Measurements from ENCODE around the gene RPL37.

The RPL37 gene

DNA sequence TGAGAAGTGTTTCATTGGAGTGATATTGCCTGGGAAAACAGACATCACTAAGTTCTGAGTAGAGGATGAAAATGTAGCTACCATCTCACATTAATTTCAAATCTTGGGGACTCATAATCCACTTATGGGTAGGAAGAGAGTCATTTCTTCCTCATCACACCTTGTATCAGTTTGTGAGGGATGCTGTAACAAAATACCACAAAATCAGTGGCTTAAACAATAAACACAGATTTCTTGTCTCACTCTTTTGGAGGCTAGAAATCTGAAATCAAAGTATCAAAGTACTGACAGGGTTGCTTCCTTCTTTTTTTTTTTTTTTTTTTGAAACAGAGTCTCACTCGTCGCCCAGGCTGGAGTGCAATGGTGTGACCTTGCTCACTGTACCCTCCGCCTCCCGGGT is 9.5 kb upstream of the RPL37 start:
- H2BK12ac ChIP-seq (ENCODE audit: low read length) = no peak overlapping the region
- no peak overlapping the region for H3K4me2 ChIP-seq (ENCODE audit: insufficient read depth, low read length, poor library complexity, severe bottlenecking)
- no peaks in the 10 kb centered on the region for H3K9me3 ChIP-seq (replicated peaks in 1 of 2; ENCODE audit: control insufficient read depth in 2 of 2, insufficient read depth in 1 of 2, low read depth in 1 of 2, low read length in 2 of 2)
- H3K27me3 ChIP-seq (ENCODE audit: control insufficient read depth in 3 of 3, insufficient read depth in 3 of 3, low read depth in 1 of 3, low read length in 3 of 3) = peaks cover 0 to 20% (median 0%) of the 10 kb centered on the region in 3 experiments
- no peak for DNase-seq (ENCODE audit: low spot score)
- H4K8ac ChIP-seq (ENCODE audit: low read depth, low read length) = no peak overlapping the region
- no peak overlapping the region for H4K91ac ChIP-seq (ENCODE audit: low read depth, low read length, poor library complexity)
- no peak overlapping the region for H2AFZ ChIP-seq (ENCODE audit: low read length)
- no peaks in the 10 kb centered on the region for H3K4me1 ChIP-seq (ENCODE audit: control insufficient read depth in 2 of 2, insufficient read depth in 1 of 2, low read depth in 1 of 2, low read length in 2 of 2)
- no peak overlapping the region for H2BK5ac ChIP-seq (ENCODE audit: low read length)
- H2AK5ac ChIP-seq (ENCODE audit: low read depth, low read length) = no peak overlapping the region
- H3K27ac ChIP-seq (replicated peaks; ENCODE audit: low read length) = no peak overlapping the region
- no peak overlapping the region for H3K23ac ChIP-seq (ENCODE audit: low read depth, low read length, poor library complexity)
- no peak overlapping the region for H3K14ac ChIP-seq (ENCODE audit: low read length)
- H3K4me3 ChIP-seq (ENCODE audit: low read length in 2 of 2) = no peak overlapping the region
- H3K79me1 ChIP-seq (ENCODE audit: low read depth, low read length) = no peaks in the 10 kb centered on the region
- no peak overlapping the region for H3K9ac ChIP-seq (ENCODE audit: low read depth, low read length, poor library complexity)
- no peak overlapping the region for H2BK120ac ChIP-seq (ENCODE audit: low read depth, low read length)
- H3K18ac ChIP-seq (ENCODE audit: low read length) = no peak overlapping the region
- H3K36me3 ChIP-seq (replicated peaks in 1 of 2; ENCODE audit: control insufficient read depth in 2 of 2, insufficient read depth in 2 of 2, low read length in 2 of 2) = no peaks in the 10 kb centered on the region
- no peak overlapping the region for H3K4ac ChIP-seq (ENCODE audit: low read length)
- H2BK15ac ChIP-seq (ENCODE audit: low read length) = no peak overlapping the region
- no CpG with 5 or more reads among the region's 4 CpGs for WGBS, 2 donors (ENCODE audit: extremely low coverage in 2 of 2, insufficient read length in 2 of 2, insufficient replicate concordance in 1 of 2)

DNA sequence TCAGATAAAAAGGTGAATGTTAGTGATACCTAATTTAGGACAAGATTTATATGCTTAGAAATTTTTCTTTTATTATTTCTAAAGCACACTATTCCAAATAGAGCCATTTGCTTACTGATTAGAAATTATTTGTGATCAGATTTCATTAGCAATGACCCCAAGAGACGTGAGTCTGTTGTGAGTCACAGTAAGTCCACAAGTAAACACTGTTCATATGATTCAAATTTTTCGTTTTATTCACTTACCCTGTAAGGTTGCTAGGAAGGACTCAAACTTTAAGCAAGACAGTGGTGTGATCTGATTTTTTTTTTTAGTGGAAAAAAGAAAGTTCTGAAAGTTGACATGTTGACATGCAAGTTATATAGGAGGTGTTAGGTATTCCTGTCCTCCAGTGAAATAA is 7.3 kb upstream of the RPL37 start:
- Histone ChIP-seq H2AK5ac (ENCODE audit: low read depth, low read length) (no peak overlapping the region), H3K18ac (ENCODE audit: low read length) (no peak overlapping the region), H3K9ac (ENCODE audit: low read depth, low read length, poor library complexity) (no peak overlapping the region), H3K4ac (ENCODE audit: low read length) (no peak overlapping the region), H3K27me3 (ENCODE audit: control insufficient read depth in 3 of 3, insufficient read depth in 3 of 3, low read depth in 1 of 3, low read length in 3 of 3) (peaks cover 0 to 20% (median 0%) of the 10 kb centered on the region in 3 experiments), H2BK15ac (ENCODE audit: low read length) (no peak overlapping the region), H3K23ac (ENCODE audit: low read depth, low read length, poor library complexity) (no peak overlapping the region), H4K8ac (ENCODE audit: low read depth, low read length) (no peak overlapping the region), H3K79me1 (ENCODE audit: low read depth, low read length) (no peaks in the 10 kb centered on the region), H3K4me3 (ENCODE audit: low read length in 2 of 2) (no peak overlapping the region), H3K27ac (replicated peaks; ENCODE audit: low read length) (no peak overlapping the region), H3K4me2 (ENCODE audit: insufficient read depth, low read length, poor library complexity, severe bottlenecking) (no peak overlapping the region), H3K36me3 (replicated peaks in 1 of 2; ENCODE audit: control insufficient read depth in 2 of 2, insufficient read depth in 2 of 2, low read length in 2 of 2) (no peaks in the 10 kb centered on the region), H2AFZ (ENCODE audit: low read length) (no peak overlapping the region), H3K14ac (ENCODE audit: low read length) (no peak overlapping the region), H2BK120ac (ENCODE audit: low read depth, low read length) (no peak overlapping the region), H4K91ac (ENCODE audit: low read depth, low read length, poor library complexity) (no peak overlapping the region), H3K9me3 (replicated peaks in 1 of 2; ENCODE audit: control insufficient read depth in 2 of 2, insufficient read depth in 1 of 2, low read depth in 1 of 2, low read length in 2 of 2) (no peaks in the 10 kb centered on the region), H2BK12ac (ENCODE audit: low read length) (no peak overlapping the region), H2BK5ac (ENCODE audit: low read length) (no peak overlapping the region), H3K4me1 (ENCODE audit: control insufficient read depth in 2 of 2, insufficient read depth in 1 of 2, low read depth in 1 of 2, low read length in 2 of 2) (no peaks in the 10 kb centered on the region)
- WGBS, 2 donors (ENCODE audit: extremely low coverage in 2 of 2, insufficient read length in 2 of 2, insufficient replicate concordance in 1 of 2) = no CpG with 5 or more reads among the region's 2 CpGs
- no peak for DNase-seq (ENCODE audit: low spot score)

DNA sequence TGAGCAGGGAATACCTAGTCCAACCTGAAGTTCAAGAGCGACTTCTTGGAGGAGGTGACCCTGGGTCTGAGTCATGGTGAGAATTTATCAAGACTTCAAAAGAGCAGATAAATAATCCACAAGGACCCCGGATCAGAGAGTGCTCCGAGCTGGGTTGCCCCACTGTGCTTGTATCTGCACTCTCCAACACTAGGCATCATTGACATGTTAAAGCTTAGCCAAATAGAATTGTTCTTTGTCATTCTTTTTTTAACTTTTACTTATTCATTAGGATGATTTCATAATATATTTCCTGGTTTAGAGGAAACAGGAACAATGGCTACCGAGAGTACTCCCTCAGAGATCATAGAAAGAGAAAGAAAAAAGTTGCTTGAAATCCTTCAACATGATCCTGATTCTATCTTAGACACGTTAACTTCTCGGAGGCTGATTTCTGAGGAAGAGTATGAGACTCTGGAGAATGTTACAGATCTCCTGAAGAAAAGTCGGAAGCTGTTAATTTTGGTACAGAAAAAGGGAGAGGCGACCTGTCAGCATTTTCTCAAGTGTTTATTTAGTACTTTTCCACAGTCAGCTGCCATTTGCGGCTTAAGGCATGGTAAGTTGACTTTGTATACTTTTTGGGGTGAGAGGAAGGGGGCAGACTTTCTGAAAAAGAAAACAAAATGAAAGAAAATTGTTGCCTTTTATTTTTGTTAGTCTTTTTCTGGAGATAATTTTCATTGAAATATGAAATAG is 6.2 kb upstream of the RPL37 start, which contains the start of gene CARD6:
TSS of gene CARD6 (plus strand) at position 300 of the 738 bp plus-strand sequence. CDS start at position 316, 16 bp downstream.
- Histone ChIP-seq H3K18ac (ENCODE audit: low read length) (no peak within 1 kb of the TSS), H3K27me3 (ENCODE audit: control insufficient read depth in 3 of 3, insufficient read depth in 3 of 3, low read depth in 1 of 3, low read length in 3 of 3) (peaks cover 0 to 20% (median 0%) of the 10 kb centered on the region in 3 experiments), H3K79me1 (ENCODE audit: low read depth, low read length) (no peaks in the 10 kb centered on the region), H2BK12ac (ENCODE audit: low read length) (no peak within 1 kb of the TSS), H3K4me3 (ENCODE audit: low read length in 2 of 2) (no peak within 1 kb of the TSS), H3K27ac (replicated peaks; ENCODE audit: low read length) (no peak within 1 kb of the TSS), H4K8ac (ENCODE audit: low read depth, low read length) (no peak within 1 kb of the TSS), H2BK15ac (ENCODE audit: low read length) (no peak within 1 kb of the TSS), H2AFZ (ENCODE audit: low read length) (peak within 1 kb of the TSS; percentile 56), H2BK120ac (ENCODE audit: low read depth, low read length) (no peak within 1 kb of the TSS), H4K91ac (ENCODE audit: low read depth, low read length, poor library complexity) (no peak within 1 kb of the TSS), H3K4ac (ENCODE audit: low read length) (no peak within 1 kb of the TSS), H3K14ac (ENCODE audit: low read length) (no peak within 1 kb of the TSS), H2AK5ac (ENCODE audit: low read depth, low read length) (no peak within 1 kb of the TSS), H3K23ac (ENCODE audit: low read depth, low read length, poor library complexity) (no peak within 1 kb of the TSS), H3K4me2 (ENCODE audit: insufficient read depth, low read length, poor library complexity, severe bottlenecking) (no peak within 1 kb of the TSS), H2BK5ac (ENCODE audit: low read length) (no peak within 1 kb of the TSS), H3K9me3 (replicated peaks in 1 of 2; ENCODE audit: control insufficient read depth in 2 of 2, insufficient read depth in 1 of 2, low read depth in 1 of 2, low read length in 2 of 2) (no peaks in the 10 kb centered on the region), H3K9ac (ENCODE audit: low read depth, low read length, poor library complexity) (no peak within 1 kb of the TSS), H3K36me3 (replicated peaks in 1 of 2; ENCODE audit: control insufficient read depth in 2 of 2, insufficient read depth in 2 of 2, low read length in 2 of 2) (no peaks in the 10 kb centered on the region), H3K4me1 (ENCODE audit: control insufficient read depth in 2 of 2, insufficient read depth in 1 of 2, low read depth in 1 of 2, low read length in 2 of 2) (no peaks in the 10 kb centered on the region)
- no peak for DNase-seq (ENCODE audit: low spot score)
- no CpG with 5 or more reads among the region's 9 CpGs for WGBS, 2 donors (ENCODE audit: extremely low coverage in 2 of 2, insufficient read length in 2 of 2, insufficient replicate concordance in 1 of 2)

DNA sequence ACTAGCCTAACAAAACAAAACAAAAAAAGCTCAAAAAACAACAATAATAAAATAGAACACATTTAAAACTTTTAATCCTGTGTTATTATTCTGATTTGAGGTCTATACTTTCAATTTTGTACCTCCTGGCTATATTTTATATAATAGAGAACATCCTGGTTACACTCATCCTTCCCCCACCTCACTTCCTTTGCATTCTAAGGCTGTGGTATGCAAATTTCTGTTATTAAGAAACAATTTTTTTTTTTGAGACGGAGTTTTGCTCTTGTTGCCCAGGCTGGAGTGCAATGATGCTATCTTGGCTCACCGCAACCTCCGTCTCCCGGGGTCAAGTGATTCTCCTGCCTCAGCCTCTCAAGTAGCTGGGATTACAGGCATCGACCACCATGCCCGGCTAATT is 3.1 kb upstream of the RPL37 start:
- Histone ChIP-seq H3K4me2 (ENCODE audit: insufficient read depth, low read length, poor library complexity, severe bottlenecking) (no peak overlapping the region), H3K14ac (ENCODE audit: low read length) (no peak overlapping the region), H2BK15ac (ENCODE audit: low read length) (no peak overlapping the region), H3K36me3 (replicated peaks in 1 of 2; ENCODE audit: control insufficient read depth in 2 of 2, insufficient read depth in 2 of 2, low read length in 2 of 2) (peaks cover 10 to 14% of the 10 kb centered on the region in 2 donors), H2AFZ (ENCODE audit: low read length) (no peak overlapping the region), H3K27me3 (ENCODE audit: control insufficient read depth in 3 of 3, insufficient read depth in 3 of 3, low read depth in 1 of 3, low read length in 3 of 3) (peaks cover 0 to 16% (median 0%) of the 10 kb centered on the region in 3 experiments), H3K27ac (replicated peaks; ENCODE audit: low read length) (no peak overlapping the region), H2BK120ac (ENCODE audit: low read depth, low read length) (no peak overlapping the region), H3K4me3 (ENCODE audit: low read length in 2 of 2) (no peak overlapping the region), H3K4ac (ENCODE audit: low read length) (no peak overlapping the region), H4K91ac (ENCODE audit: low read depth, low read length, poor library complexity) (no peak overlapping the region), H3K9ac (ENCODE audit: low read depth, low read length, poor library complexity) (no peak overlapping the region), H3K79me1 (ENCODE audit: low read depth, low read length) (no peaks in the 10 kb centered on the region), H3K23ac (ENCODE audit: low read depth, low read length, poor library complexity) (no peak overlapping the region), H3K18ac (ENCODE audit: low read length) (no peak overlapping the region), H3K4me1 (ENCODE audit: control insufficient read depth in 2 of 2, insufficient read depth in 1 of 2, low read depth in 1 of 2, low read length in 2 of 2) (peaks cover 4 to 7% of the 10 kb centered on the region in 2 donors), H2BK5ac (ENCODE audit: low read length) (no peak overlapping the region), H2BK12ac (ENCODE audit: low read length) (no peak overlapping the region), H3K9me3 (replicated peaks in 1 of 2; ENCODE audit: control insufficient read depth in 2 of 2, insufficient read depth in 1 of 2, low read depth in 1 of 2, low read length in 2 of 2) (no peaks in the 10 kb centered on the region), H4K8ac (ENCODE audit: low read depth, low read length) (no peak overlapping the region), H2AK5ac (ENCODE audit: low read depth, low read length) (no peak overlapping the region)
- no peak for DNase-seq (ENCODE audit: low spot score)
- no CpG with 5 or more reads among the region's 6 CpGs for WGBS, 2 donors (ENCODE audit: extremely low coverage in 2 of 2, insufficient read length in 2 of 2, insufficient replicate concordance in 1 of 2)
